ENCODE results near the gene LARGE2. TPM values are rescaled to one million over a fixed set of nuclear protein-coding genes. Genes with fewer than 3 reads are reported as not detected.

The LARGE2 gene
- total RNA-seq, 1 experiment from 2014 or later, result 67.6 TPM

DNA sequence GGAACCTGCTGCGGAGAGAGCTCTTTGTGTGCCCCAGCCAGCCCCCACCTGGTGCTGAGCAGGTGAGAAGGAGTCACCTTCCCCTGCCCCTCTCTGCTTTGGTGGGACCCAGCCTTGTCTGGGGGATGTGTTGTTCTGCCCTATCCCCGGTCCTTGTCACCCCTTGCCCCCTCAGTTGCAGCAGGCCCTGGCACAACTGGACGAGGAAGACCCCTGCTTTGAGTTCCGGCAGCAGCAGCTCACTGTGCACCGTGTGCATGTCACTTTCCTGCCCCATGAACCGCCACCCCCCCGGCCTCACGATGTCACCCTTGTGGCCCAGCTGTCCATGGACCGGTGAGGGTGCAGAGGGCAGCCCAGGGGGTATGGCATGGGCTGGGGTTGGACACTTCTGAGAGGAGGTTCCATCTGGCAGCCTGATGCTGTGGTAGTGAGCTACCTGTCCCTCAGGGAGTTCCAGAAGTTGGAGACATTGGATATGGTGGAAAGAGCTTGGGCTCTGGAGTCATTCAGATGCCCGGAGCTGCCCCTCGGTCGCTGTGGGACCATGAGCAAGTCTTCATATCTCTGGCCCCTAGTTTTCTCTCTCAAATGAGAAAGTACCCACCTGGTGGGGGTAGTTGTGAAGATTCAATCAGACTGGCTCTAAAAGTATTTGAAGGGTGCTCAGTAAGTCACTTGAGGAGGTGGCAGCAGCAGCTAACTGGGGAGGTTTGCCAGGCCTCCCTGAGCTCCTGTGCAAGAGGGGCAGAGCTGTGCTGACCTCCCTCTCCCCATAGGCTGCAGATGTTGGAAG lies 4.3 kb downstream of the LARGE2 start:
- H3K4me2 ChIP-seq (ENCODE audit: low read length), result no peak overlapping the region
- ATAC-seq (no peak), DNase-seq (ENCODE audit: low read depth, low spot score) (no peak)
- H3K9me3 ChIP-seq (ENCODE audit: control insufficient read depth in 1 of 2, insufficient read depth in 1 of 2, low read depth in 1 of 2, low read length in 2 of 2), result no peaks in the 10 kb centered on the region
- peaks cover 14% of the 10 kb centered on the region for H3K79me2 ChIP-seq (ENCODE audit: insufficient read depth, low read length)
- no peak overlapping the region for H3K9ac ChIP-seq (ENCODE audit: low read length)
- ChIA-PET CTCF (no interaction called here), RAD21 (ENCODE audit: low non-redundant PET in 1 of 2, low total read pairs in 2 of 2, uncharacterized antibody in 2 of 2, unreplicated experiment in 2 of 2) (no interaction called here), POLR2A (no interaction called here)
- H3K36me3 ChIP-seq (ENCODE audit: control insufficient read depth in 1 of 2, insufficient read depth in 2 of 2, low read length in 2 of 2), result peaks cover 0 to 32% of the 10 kb centered on the region in 2 experiments
- H3K27ac ChIP-seq (ENCODE audit: low read depth, low read length), result no peak overlapping the region
- intact Hi-C loops (cut with micrococcal nuclease), result no loop called here
- H3K4me1 ChIP-seq (ENCODE audit: control insufficient read depth in 1 of 2, insufficient read depth in 2 of 2, low read length in 2 of 2), result peaks cover 2 to 16% of the 10 kb centered on the region in 2 experiments
- H4K20me1 ChIP-seq (ENCODE audit: insufficient read depth), result no peaks in the 10 kb centered on the region
- H3K9me2 ChIP-seq (ENCODE audit: insufficient read depth), result no peaks in the 10 kb centered on the region
- BruUV-seq (replicated peaks), result no TSS peak
- no peak overlapping the region for H3K4me3 ChIP-seq (replicated peaks in 1 of 2; ENCODE audit: low read depth in 1 of 2, low read length in 2 of 2)
- TF ChIP-seq, protein P1, sequence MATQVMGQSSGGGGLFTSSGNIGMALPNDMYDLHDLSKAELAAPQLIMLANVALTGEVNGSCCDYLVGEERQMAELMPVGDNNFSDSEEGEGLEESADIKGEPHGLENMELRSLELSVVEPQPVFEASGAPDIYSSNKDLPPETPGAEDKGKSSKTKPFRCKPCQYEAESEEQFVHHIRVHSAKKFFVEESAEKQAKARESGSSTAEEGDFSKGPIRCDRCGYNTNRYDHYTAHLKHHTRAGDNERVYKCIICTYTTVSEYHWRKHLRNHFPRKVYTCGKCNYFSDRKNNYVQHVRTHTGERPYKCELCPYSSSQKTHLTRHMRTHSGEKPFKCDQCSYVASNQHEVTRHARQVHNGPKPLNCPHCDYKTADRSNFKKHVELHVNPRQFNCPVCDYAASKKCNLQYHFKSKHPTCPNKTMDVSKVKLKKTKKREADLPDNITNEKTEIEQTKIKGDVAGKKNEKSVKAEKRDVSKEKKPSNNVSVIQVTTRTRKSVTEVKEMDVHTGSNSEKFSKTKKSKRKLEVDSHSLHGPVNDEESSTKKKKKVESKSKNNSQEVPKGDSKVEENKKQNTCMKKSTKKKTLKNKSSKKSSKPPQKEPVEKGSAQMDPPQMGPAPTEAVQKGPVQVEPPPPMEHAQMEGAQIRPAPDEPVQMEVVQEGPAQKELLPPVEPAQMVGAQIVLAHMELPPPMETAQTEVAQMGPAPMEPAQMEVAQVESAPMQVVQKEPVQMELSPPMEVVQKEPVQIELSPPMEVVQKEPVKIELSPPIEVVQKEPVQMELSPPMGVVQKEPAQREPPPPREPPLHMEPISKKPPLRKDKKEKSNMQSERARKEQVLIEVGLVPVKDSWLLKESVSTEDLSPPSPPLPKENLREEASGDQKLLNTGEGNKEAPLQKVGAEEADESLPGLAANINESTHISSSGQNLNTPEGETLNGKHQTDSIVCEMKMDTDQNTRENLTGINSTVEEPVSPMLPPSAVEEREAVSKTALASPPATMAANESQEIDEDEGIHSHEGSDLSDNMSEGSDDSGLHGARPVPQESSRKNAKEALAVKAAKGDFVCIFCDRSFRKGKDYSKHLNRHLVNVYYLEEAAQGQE (IDR thresholded peaks at IDR 0.05; ENCODE audit: low read depth), result no peak
- TF ChIP-seq CEBPB (IDR thresholded peaks at IDR 0.05; ENCODE audit: low read depth) (no peak), YY1 (IDR thresholded peaks at IDR 0.05; ENCODE audit: extremely low read depth, insufficient replicate concordance, low read depth, low read length) (no peak), SRF (IDR thresholded peaks at IDR 0.05; ENCODE audit: low read depth) (no peak), SP1 (IDR thresholded peaks at IDR 0.05; ENCODE audit: low read depth) (no peak), EZH2 (IDR thresholded peaks at IDR 0.05) (no peak), EGR1 (IDR thresholded peaks at IDR 0.05; ENCODE audit: low read depth) (no peak), ELF1 (IDR thresholded peaks at IDR 0.05; ENCODE audit: borderline replicate concordance, low read depth) (no peak), TCF7L2 (IDR thresholded peaks at IDR 0.05; ENCODE audit: borderline replicate concordance, extremely low read depth, insufficient read depth, insufficient read length) (no peak), CBX3 (IDR thresholded peaks at IDR 0.05; ENCODE audit: low read depth) (no peak), POLR2A (IDR thresholded peaks at IDR 0.05; ENCODE audit: borderline replicate concordance, extremely low read depth, insufficient read depth, insufficient read length) (no peak), SIN3A (IDR thresholded peaks at IDR 0.05; ENCODE audit: low read depth) (no peak)
- TF ChIP-seq, protein P2, sequence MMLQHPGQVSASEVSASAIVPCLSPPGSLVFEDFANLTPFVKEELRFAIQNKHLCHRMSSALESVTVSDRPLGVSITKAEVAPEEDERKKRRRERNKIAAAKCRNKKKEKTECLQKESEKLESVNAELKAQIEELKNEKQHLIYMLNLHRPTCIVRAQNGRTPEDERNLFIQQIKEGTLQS (IDR thresholded peaks at IDR 0.05), result no peak
- no peak overlapping the region for H2AFZ ChIP-seq (ENCODE audit: low read depth, low read length, poor library complexity, severe bottlenecking)
- H3K27me3 ChIP-seq (ENCODE audit: insufficient read depth, low read length), result no peaks in the 10 kb centered on the region

Data from HCT116 (cell line).